K562 (cell line): ENCODE measurements around the gene FAR1.

Experiments used
- BRCA1 ChIP-seq, 2 experiments: fragments of 450-650 bp in 1 of 2; sonication (generic) in 1 of 2; formaldehyde crosslinking in 1 of 2; IDR thresholded peaks; 2 replicates each; pipeline versions ENCODE4 v1.5.0 to v1.6.1; 2017 to 2020; ENCODE audit warnings: mild to moderate bottlenecking in 1 of 2, missing genetic modification reagents in 1 of 2
- CBX5 ChIP-seq: IDR thresholded peaks from 2 replicates; pipeline ENCODE4 v1.6.1; 2014; ENCODE audit warnings: low read depth, borderline replicate concordance
- CHD1 ChIP-seq: fragments of 200-600 bp; sonication (generic); IDR thresholded peaks from one replicate; pipeline ENCODE4 v1.6.1; 2012; ENCODE audit warnings: mild to moderate bottlenecking, moderate library complexity, low read length, inconsistent platforms
- JUN ChIP-seq, 2 experiments: sonication (generic) in 1 of 2; formaldehyde crosslinking in 1 of 2; IDR thresholded peaks; 2 replicates each; pipeline versions ENCODE4 v1.6.1 to v1.8.0; 2012 to 2022; ENCODE audit warnings: borderline replicate concordance in 2 of 2, mild to moderate bottlenecking in 2 of 2, improper control_type of control experiment in 1 of 2, low read depth in 1 of 2, low read length in 1 of 2, missing genetic modification reagents in 1 of 2
- POLR2A ChIP-seq: fragments of 450-650 bp; conservative IDR thresholded peaks from 2 replicates; pipeline ENCODE4 v1.6.1; 2016
- RAD21 ChIP-seq, 2 experiments: fragments of 250-450 bp in 1 of 2; fragments of 450-650 bp in 1 of 2; sonication (Bioruptor Pico) in 1 of 2; formaldehyde crosslinking in 1 of 2; IDR thresholded peaks in 1 of 2; conservative IDR thresholded peaks in 1 of 2; 2 replicates each; pipeline versions ENCODE4 v1.4.0 to v1.8.0; 2020 to 2022; ENCODE audit warnings: mild to moderate bottlenecking in 2 of 2, moderate library complexity in 1 of 2
- RFX5 ChIP-seq: IDR thresholded peaks from 2 replicates; pipeline ENCODE4 v1.6.1; 2011; ENCODE audit warnings: low read depth, mild to moderate bottlenecking, improper control_type of control experiment, low read length
- SRF ChIP-seq, 2 experiments: fragments of 250-450, 450-650 bp in 1 of 2; sonication (Bioruptor Pico) in 1 of 2; sonication (generic) in 1 of 2; formaldehyde crosslinking; IDR thresholded peaks; 2 replicates each; pipeline versions ENCODE4 v1.5.0 to v1.5.1; 2020 to 2022; ENCODE audit warnings: mild to moderate bottlenecking in 1 of 2, missing genetic modification reagents in 1 of 2
- TF ChIP-seq, protein P1 (sequence below): sonication (generic); formaldehyde crosslinking; IDR thresholded peaks from 2 replicates; pipeline ENCODE4 v1.8.1; 2023; ENCODE audit warnings: mild to moderate bottlenecking, missing genetic modification reagents, moderate library complexity
- TF ChIP-seq, protein P2 (sequence below): sonication (generic); formaldehyde crosslinking; IDR thresholded peaks from 2 replicates; pipeline ENCODE4 v1.8.1; 2022; ENCODE audit warnings: missing genetic modification reagents
- TF ChIP-seq, protein P3 (sequence below), 3 experiments: IDR thresholded peaks in 2 of 3; conservative IDR thresholded peaks in 1 of 3; 2 replicates each; pipeline ENCODE4 v1.5.1; 2011 to 2012; ENCODE audit warnings: low read length in 3 of 3, mild to moderate bottlenecking in 3 of 3, control low read depth in 2 of 3, improper control_type of control experiment in 1 of 3, inconsistent platforms in 1 of 3, low read depth in 1 of 3, mixed read lengths in 1 of 3, moderate library complexity in 1 of 3; ENCODE audit not compliant: insufficient read depth in 2 of 3
- TF ChIP-seq, protein P4 (sequence below), 3 experiments: fragments of 200-800 bp in 1 of 3; sonication (Bioruptor generic) in 1 of 3; sonication (generic) in 1 of 3; formaldehyde crosslinking in 1 of 3; IDR thresholded peaks; 2 replicates each; pipeline versions ENCODE4 v1.6.1 to v1.8.0; 2016 to 2022; ENCODE audit warnings: mild to moderate bottlenecking in 2 of 3, missing compliant biosample characterization in 2 of 3, missing genetic modification characterization in 2 of 3, missing genetic modification reagents in 1 of 3
- TF ChIP-seq, protein P5 (sequence below): sonication (generic); formaldehyde crosslinking; IDR thresholded peaks from 2 replicates; pipeline ENCODE4 v1.9.0; 2022; ENCODE audit warnings: mild to moderate bottlenecking, missing genetic modification reagents

DNA sequence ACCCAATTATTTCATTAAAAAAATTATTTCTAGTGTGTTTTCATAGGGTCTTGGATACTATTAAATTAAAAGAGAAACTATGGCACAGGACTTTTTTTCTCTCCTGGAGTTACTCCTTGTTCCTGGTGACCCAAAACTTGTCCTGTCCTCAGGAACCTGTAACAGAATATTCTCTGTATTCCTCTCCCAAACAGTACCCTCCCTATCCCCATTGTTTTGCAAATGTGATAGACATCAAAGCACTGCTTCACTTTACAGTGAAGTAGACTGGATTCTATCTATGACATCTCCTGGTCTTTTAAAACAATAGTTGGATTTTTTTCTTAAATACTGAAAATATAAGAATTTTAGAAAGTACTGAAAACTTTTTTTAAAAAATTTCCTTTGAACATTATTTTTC is 37.2 kb downstream of the FAR1 start:
- TF ChIP-seq CHD1, result no peak
- TF ChIP-seq, protein P1, sequence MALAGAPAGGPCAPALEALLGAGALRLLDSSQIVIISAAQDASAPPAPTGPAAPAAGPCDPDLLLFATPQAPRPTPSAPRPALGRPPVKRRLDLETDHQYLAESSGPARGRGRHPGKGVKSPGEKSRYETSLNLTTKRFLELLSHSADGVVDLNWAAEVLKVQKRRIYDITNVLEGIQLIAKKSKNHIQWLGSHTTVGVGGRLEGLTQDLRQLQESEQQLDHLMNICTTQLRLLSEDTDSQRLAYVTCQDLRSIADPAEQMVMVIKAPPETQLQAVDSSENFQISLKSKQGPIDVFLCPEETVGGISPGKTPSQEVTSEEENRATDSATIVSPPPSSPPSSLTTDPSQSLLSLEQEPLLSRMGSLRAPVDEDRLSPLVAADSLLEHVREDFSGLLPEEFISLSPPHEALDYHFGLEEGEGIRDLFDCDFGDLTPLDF (CRISPR knock-in tag), result no peak
- TF ChIP-seq, protein P2, sequence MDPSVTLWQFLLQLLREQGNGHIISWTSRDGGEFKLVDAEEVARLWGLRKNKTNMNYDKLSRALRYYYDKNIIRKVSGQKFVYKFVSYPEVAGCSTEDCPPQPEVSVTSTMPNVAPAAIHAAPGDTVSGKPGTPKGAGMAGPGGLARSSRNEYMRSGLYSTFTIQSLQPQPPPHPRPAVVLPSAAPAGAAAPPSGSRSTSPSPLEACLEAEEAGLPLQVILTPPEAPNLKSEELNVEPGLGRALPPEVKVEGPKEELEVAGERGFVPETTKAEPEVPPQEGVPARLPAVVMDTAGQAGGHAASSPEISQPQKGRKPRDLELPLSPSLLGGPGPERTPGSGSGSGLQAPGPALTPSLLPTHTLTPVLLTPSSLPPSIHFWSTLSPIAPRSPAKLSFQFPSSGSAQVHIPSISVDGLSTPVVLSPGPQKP (CRISPR knock-in tag), result no peak
- TF ChIP-seq RAD21 (CRISPR knock-in tag; conservative IDR thresholded peaks at IDR 0.05 in 1 of 2, IDR thresholded peaks at IDR 0.05 in 1 of 2), result no peak
- TF ChIP-seq, protein P3, sequence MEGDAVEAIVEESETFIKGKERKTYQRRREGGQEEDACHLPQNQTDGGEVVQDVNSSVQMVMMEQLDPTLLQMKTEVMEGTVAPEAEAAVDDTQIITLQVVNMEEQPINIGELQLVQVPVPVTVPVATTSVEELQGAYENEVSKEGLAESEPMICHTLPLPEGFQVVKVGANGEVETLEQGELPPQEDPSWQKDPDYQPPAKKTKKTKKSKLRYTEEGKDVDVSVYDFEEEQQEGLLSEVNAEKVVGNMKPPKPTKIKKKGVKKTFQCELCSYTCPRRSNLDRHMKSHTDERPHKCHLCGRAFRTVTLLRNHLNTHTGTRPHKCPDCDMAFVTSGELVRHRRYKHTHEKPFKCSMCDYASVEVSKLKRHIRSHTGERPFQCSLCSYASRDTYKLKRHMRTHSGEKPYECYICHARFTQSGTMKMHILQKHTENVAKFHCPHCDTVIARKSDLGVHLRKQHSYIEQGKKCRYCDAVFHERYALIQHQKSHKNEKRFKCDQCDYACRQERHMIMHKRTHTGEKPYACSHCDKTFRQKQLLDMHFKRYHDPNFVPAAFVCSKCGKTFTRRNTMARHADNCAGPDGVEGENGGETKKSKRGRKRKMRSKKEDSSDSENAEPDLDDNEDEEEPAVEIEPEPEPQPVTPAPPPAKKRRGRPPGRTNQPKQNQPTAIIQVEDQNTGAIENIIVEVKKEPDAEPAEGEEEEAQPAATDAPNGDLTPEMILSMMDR (IDR thresholded peaks at IDR 0.05 in 2 of 3, conservative IDR thresholded peaks at IDR 0.05 in 1 of 3; ENCODE audit: insufficient read depth in 2 of 3, low read depth in 1 of 3, low read length in 3 of 3), result no peak
- TF ChIP-seq JUN (IDR thresholded peaks at IDR 0.05; ENCODE audit: borderline replicate concordance, low read depth, low read length), result no peak
- TF ChIP-seq JUN (CRISPR knock-in tag; IDR thresholded peaks at IDR 0.05; ENCODE audit: borderline replicate concordance), result no peak
- TF ChIP-seq, protein P4, sequence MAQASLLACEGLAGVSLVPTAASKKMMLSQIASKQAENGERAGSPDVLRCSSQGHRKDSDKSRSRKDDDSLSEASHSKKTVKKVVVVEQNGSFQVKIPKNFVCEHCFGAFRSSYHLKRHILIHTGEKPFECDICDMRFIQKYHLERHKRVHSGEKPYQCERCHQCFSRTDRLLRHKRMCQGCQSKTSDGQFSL (CRISPR knock-in tag; IDR thresholded peaks at IDR 0.05), result no peak
- TF ChIP-seq, protein P4 (tag; IDR thresholded peaks at IDR 0.05), result no peak
- no peak for TF ChIP-seq BRCA1 (IDR thresholded peaks at IDR 0.05)
- TF ChIP-seq BRCA1 (CRISPR knock-in tag; IDR thresholded peaks at IDR 0.05), result no peak
- no peak for TF ChIP-seq CBX5
- TF ChIP-seq POLR2A, result no peak
- TF ChIP-seq, protein P5, sequence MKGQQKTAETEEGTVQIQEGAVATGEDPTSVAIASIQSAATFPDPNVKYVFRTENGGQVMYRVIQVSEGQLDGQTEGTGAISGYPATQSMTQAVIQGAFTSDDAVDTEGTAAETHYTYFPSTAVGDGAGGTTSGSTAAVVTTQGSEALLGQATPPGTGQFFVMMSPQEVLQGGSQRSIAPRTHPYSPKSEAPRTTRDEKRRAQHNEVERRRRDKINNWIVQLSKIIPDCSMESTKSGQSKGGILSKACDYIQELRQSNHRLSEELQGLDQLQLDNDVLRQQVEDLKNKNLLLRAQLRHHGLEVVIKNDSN, result no peak
- no peak for TF ChIP-seq SRF (CRISPR knock-in tag; IDR thresholded peaks at IDR 0.05)
- TF ChIP-seq RFX5, result no peak
